Type B pancreatic cell (in vitro differentiated cells): Measurements from ENCODE around the gene ENTPD6. TPM values are rescaled to one million over a fixed set of nuclear protein-coding genes. Genes with fewer than 3 reads are reported as not detected.
A peak's percentile ranks its signal among the peaks of the same experiment; 100 is the strongest.

Source experiments
- DNase-seq: peaks from one replicate; pipeline ENCODE4 v3.0.0; 2021; ENCODE audit warnings: mixed read lengths; ENCODE audit not compliant: unreplicated experiment; ENCODE audit errors: extremely low spot score
- H3K27ac Mint-ChIP-seq: 2 replicates; pipeline ENCODE4 v1.8.0; 2021; ENCODE audit warnings: mild to moderate bottlenecking, mixed read lengths
- H3K27me3 Mint-ChIP-seq: 2 replicates; pipeline ENCODE4 v1.8.0; 2021; ENCODE audit warnings: mixed read lengths
- H3K36me3 Mint-ChIP-seq: 2 replicates; pipeline ENCODE4 v1.8.0; 2021; ENCODE audit warnings: mixed read lengths
- H3K4me1 Mint-ChIP-seq: one replicate; pipeline ENCODE4 v1.8.0; 2021; ENCODE audit warnings: mixed read lengths; ENCODE audit not compliant: unreplicated experiment
- H3K4me3 Mint-ChIP-seq: 2 replicates; pipeline ENCODE4 v1.8.0; 2021; ENCODE audit warnings: mild to moderate bottlenecking, mixed read lengths
- H3K9me3 Mint-ChIP-seq: 2 replicates; pipeline ENCODE4 v1.8.0; 2021; ENCODE audit warnings: mixed read lengths
- total RNA-seq: library from RNA; stranded (reverse); gene quantifications from 2 replicates; pipeline ENCODE4 v1.2.1, GENCODE V29; 2021; ENCODE audit warnings: low replicate concordance
- TF ChIP-seq, protein P1 (sequence below): fragments of 200-600 bp; sonication (generic); conservative IDR thresholded peaks from 2 replicates; pipeline ENCODE4 v1.5.0; 2021; ENCODE audit warnings: antibody characterized with exemption, mild to moderate bottlenecking

Gene ENTPD6
- total RNA-seq, 1 donor from 2014 or later, result 64.1 TPM

DNA sequence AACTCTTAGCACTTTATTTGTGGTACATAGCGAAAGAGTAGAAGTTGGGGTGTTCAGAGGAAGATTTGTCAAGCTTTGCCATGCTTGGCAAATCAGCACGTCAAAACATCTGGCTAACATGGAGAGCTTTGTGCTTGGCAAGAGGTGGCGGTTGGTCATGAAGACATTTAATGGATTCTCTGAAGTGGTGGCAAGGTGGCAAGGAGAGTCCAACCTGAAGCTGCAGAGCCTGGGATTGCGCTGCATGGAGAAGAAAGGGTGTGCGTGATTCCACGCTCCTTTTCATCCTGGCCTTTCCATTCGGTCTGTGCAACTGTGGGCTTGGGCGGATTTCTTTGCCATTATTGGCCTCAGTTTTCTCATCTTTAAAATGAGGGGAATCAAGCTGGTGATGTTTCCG, 55.5 kb downstream of the ENTPD6 start:
- Mint-ChIP-seq H3K27me3 (peaks cover 9% of the 10 kb centered on the region), H3K4me1 (peaks cover 34% of the 10 kb centered on the region), H3K36me3 (no peaks in the 10 kb centered on the region), H3K9me3 (no peaks in the 10 kb centered on the region), H3K27ac (no peak overlapping the region), H3K4me3 (peak overlapping the region; percentile 55)
- DNase-seq, result no peak
- TF ChIP-seq, protein P1, sequence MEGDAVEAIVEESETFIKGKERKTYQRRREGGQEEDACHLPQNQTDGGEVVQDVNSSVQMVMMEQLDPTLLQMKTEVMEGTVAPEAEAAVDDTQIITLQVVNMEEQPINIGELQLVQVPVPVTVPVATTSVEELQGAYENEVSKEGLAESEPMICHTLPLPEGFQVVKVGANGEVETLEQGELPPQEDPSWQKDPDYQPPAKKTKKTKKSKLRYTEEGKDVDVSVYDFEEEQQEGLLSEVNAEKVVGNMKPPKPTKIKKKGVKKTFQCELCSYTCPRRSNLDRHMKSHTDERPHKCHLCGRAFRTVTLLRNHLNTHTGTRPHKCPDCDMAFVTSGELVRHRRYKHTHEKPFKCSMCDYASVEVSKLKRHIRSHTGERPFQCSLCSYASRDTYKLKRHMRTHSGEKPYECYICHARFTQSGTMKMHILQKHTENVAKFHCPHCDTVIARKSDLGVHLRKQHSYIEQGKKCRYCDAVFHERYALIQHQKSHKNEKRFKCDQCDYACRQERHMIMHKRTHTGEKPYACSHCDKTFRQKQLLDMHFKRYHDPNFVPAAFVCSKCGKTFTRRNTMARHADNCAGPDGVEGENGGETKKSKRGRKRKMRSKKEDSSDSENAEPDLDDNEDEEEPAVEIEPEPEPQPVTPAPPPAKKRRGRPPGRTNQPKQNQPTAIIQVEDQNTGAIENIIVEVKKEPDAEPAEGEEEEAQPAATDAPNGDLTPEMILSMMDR, result no peak

DNA sequence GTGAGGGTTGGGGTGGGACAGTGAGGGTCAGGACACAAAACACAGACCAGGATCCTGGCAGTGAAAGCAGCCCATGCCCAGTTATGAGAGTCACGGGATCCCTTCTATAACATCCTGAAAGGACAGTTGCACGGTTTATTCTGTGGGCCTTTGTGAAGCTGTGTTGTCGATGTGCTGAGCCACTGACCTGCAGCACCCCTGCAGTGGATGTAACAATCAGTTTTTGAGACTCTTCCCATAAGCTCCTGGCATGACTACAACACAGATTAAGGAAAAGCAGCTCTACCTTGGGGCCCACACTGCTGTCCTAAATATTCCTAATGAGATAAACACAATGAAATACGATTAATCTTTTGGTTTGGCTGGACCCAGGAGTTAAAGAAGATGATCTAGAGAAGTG, 56.0 kb downstream of the ENTPD6 start:
- H3K9me3 Mint-ChIP-seq, result no peaks in the 10 kb centered on the region
- TF ChIP-seq, protein P1, result no peak
- peaks cover 6% of the 10 kb centered on the region for H3K27me3 Mint-ChIP-seq
- peaks cover 34% of the 10 kb centered on the region for H3K4me1 Mint-ChIP-seq
- no peak overlapping the region for H3K27ac Mint-ChIP-seq
- DNase-seq, result no peak
- peak overlapping the region; percentile 55 for H3K4me3 Mint-ChIP-seq
- H3K36me3 Mint-ChIP-seq, result no peaks in the 10 kb centered on the region

DNA sequence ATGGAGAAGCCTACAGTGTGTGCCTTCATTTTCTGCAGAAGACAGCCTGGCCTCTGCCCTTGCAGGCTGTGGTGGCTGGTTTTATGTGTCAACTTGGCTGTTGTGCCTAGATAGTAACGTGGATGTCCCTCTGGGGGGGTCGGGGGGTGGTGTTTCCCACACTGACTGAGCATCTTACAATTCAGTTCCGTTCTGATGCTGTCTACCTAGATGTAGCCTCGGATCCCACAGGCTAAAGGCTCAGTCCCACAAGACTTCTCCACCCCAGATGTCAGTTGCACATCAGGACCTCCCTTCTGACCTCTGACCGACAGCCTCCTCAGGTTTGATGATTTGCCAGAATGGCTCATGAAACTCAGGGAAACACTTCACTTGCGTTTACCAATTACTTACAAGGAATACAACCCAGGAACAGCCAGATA, 56.7 kb downstream of the ENTPD6 start:
- H3K36me3 Mint-ChIP-seq, result no peaks in the 10 kb centered on the region
- no peaks in the 10 kb centered on the region for H3K27me3 Mint-ChIP-seq
- H3K4me1 Mint-ChIP-seq, result peaks cover 34% of the 10 kb centered on the region
- TF ChIP-seq, protein P1, result no peak
- H3K27ac Mint-ChIP-seq, result no peak overlapping the region
- no peak overlapping the region for H3K4me3 Mint-ChIP-seq
- no peaks in the 10 kb centered on the region for H3K9me3 Mint-ChIP-seq
- no peak for DNase-seq

DNA sequence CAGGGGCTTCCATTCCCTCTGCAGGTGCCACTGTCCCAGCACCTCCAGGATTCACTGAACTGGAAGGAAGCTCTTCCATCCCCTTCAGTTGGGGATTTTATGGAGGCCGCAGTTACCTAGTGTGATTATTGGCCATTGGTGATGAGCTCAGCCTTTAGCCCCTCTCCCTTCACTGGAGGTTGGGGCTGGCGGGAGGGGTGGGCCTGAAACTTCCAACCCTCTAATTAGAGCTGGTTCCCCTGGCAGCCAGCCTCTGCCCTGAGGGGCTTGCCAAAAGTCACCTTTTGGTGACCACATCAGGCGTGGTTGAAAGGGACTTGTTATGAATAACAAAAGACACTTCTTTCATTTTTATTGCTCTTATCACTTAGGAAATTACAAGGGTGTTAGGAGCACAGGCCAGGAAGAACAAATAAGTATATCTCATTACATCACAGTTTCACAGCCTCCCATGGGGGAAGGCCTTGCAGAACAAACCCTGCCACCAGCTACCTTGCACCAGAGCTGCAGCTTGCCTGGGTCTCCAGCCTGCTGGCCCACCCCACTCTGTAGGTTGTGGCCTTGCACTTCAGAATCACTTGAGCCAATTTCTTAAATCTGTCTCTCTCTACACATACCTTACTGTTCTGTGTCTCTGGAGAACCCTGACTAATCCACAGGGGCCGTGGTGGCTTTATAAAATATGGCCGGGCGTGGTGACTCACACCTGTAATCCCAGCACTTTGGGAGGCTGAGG, 57.3 kb downstream of the ENTPD6 start:
- Mint-ChIP-seq H3K27ac (no peak overlapping the region), H3K9me3 (no peaks in the 10 kb centered on the region), H3K27me3 (no peaks in the 10 kb centered on the region), H3K36me3 (peaks cover 2% of the 10 kb centered on the region), H3K4me1 (peaks cover 34% of the 10 kb centered on the region), H3K4me3 (no peak overlapping the region)
- TF ChIP-seq, protein P1, result no peak
- DNase-seq, result no peak

DNA sequence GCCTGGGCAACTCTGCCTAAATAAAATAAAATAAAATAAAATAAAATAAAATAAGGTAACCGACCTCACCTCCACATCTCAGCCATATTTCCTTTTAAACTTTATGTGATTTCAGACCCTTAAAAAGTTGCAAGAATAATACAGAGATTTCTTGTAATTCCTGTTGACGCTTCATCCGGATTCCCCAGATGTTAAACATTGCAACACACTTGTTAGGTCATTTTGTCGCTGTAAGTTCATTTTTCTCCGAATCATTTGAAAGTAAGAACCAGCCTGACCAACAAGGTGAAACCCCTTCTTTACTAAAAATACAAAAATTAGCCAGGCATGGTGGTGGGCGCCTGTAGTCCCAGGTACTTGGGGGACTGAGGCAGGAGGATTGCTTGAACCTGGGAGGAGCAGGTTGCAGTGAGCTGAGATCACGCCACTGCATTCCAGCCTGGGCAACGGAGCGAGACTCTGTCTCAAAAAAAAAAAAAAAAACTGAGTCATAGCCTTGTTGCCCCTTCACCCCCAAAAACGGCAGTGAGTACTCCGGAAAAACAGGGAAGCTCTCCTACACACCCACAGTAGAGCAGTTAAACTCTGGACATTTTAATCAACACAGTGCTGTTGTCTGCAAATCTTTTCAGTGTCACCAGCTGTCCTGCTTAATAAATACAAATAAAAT, 58.2 kb downstream of the ENTPD6 start:
- Mint-ChIP-seq H3K4me1 (peaks cover 34% of the 10 kb centered on the region), H3K27ac (no peak overlapping the region), H3K27me3 (no peaks in the 10 kb centered on the region), H3K9me3 (no peaks in the 10 kb centered on the region), H3K36me3 (peaks cover 8% of the 10 kb centered on the region), H3K4me3 (no peak overlapping the region)
- DNase-seq, result no peak
- TF ChIP-seq, protein P1, result no peak
